LNCAP (cell line): Measurements from ENCODE around the gene CCDC88A.

Experiments
- CTCF ChIP-seq: fragments of 450-650 bp; IDR thresholded peaks from 2 replicates; pipeline ENCODE4 v1.5.1; 2017; ENCODE audit warnings: mild to moderate bottlenecking

CCDC88A gene

GRCh38 chr2:55391615-55392242 is 27.9 kb downstream of the CCDC88A start:
- no peak for TF ChIP-seq CTCF

GRCh38 chr2:55391155-55391554 is 28.5 kb downstream of the CCDC88A start:
- TF ChIP-seq CTCF, result no peak

- no peak for TF ChIP-seq CTCF
These were observed 34.9 kb downstream of the CCDC88A start for GRCh38 chr2:55384786-55385185.

- no peak for TF ChIP-seq CTCF
These were observed 48.3 kb downstream of the CCDC88A start for GRCh38 chr2:55371376-55371775.

- no peak for TF ChIP-seq CTCF
These were observed 49.4 kb downstream of the CCDC88A start for GRCh38 chr2:55370208-55370607.

GRCh38 chr2:55365303-55365702 is 54.4 kb downstream of the CCDC88A start:
- no peak for TF ChIP-seq CTCF

GRCh38 chr2:55364189-55365055 is 55.2 kb downstream of the CCDC88A start:
- no peak for TF ChIP-seq CTCF
